Psoas muscle (tissue), 8 donors: Measurements from ENCODE around the gene PRKCI. TPM values are rescaled to one million over a fixed set of nuclear protein-coding genes. Genes with fewer than 3 reads are reported as not detected.

Source experiments
- ATAC-seq, 4 donors: fragments of 200-7000 bp; cut with Tn5 transposase; one replicate each; pipeline ENCODE4 v1.9.1; 2020; ENCODE audit warnings: moderate library complexity in 3 of 4, mild to moderate bottlenecking in 2 of 4
- DNase-seq, 2 donors: peaks; one replicate each; pipeline ENCODE4 v3.0.0-alpha.2; 2020
- H3K27ac ChIP-seq: fragments of 200-600 bp; one replicate; pipeline ENCODE4 v1.8.0; 2022
- H3K27me3 ChIP-seq, 3 donors: fragments of 200-600 bp in 1 of 3; one replicate each; pipeline versions ENCODE4 v1.6.1 to v1.8.0; 2013 to 2022; ENCODE audit warnings: low read length in 2 of 3, mild to moderate bottlenecking in 2 of 3, moderate library complexity in 1 of 3; ENCODE audit not compliant: insufficient read depth in 3 of 3
- H3K36me3 ChIP-seq, 2 donors: fragments of 200-600 bp in 1 of 2; one replicate each; pipeline versions ENCODE4 v1.6.1 to v1.8.0; 2013 to 2022; ENCODE audit warnings: low read depth in 1 of 2, mild to moderate bottlenecking in 1 of 2, moderate library complexity in 1 of 2; ENCODE audit not compliant: insufficient read depth in 1 of 2
- H3K4me1 ChIP-seq: fragments of 200-600 bp; one replicate; pipeline ENCODE4 v1.8.0; 2022
- H3K4me3 ChIP-seq: fragments of 200-600 bp; one replicate; pipeline ENCODE4 v1.8.0; 2022; ENCODE audit warnings: mild to moderate bottlenecking
- H3K9me3 ChIP-seq: fragments of 200-600 bp; one replicate; pipeline ENCODE4 v1.8.0; 2022
- WGBS, 3 donors: extraction: QIAGEN DNeasy Blood & Tissue Kit; methylation state at CpG; one replicate each; pipeline versions ENCODE4 v1.1.6 to v1.1.7; 2013; 5-methylcytosine and 5-hydroxymethylcytosine counted together
- intact Hi-C, 2 donors: fragments of 100-400 bp; cut with DNase I; formaldehyde crosslinking; loops; one replicate each; pipeline versions ENCODE4 v1.11.0 to v1.14.2; 2022
- polyA plus RNA-seq, 3 donors: library from polyadenylated mRNA; stranded (reverse); fragments of 200-250 nt; gene quantifications; one replicate each; pipeline ENCODE4 v1.2.3, GENCODE V29; 2013
- total RNA-seq, 4 donors: library from RNA; stranded (reverse); fragmentation: NEBNext Ultra II Directional in 2 of 4; extraction: Animal tissue kit (Norgen Biotek cat#: 25700) in 2 of 4; gene quantifications; one replicate each; pipeline versions ENCODE4 v1.2.1 to v1.2.4, GENCODE V29; 2021 to 2023
- TF ChIP-seq, protein P1 (sequence below): fragments of 200-600 bp; IDR thresholded peaks from one replicate; pipeline ENCODE4 v1.8.0; 2022; ENCODE audit warnings: antibody characterized with exemption
- donor health status: healthy with polysubstance abuse.
- donor health status: DM: no; HTN: no; CAD: no; lungs with moderate emphysema.
- donor health status: Bipolar disorder and iron deficiency.
- donor health status: healthy.
- donor health status: DM: yes; HTN: yes; CAD: no.
- donor health status: DM: no; HTN: no; CAD: no.
- donor health status: DM: no; HTN: no; CAD: no.
- donor health status: DM: yes; HTN: yes; CAD: no.

Gene PRKCI
- total and polyA plus RNA-seq, 7 donors = 7.3 to 19.8 (median 14.2) TPM

DNA sequence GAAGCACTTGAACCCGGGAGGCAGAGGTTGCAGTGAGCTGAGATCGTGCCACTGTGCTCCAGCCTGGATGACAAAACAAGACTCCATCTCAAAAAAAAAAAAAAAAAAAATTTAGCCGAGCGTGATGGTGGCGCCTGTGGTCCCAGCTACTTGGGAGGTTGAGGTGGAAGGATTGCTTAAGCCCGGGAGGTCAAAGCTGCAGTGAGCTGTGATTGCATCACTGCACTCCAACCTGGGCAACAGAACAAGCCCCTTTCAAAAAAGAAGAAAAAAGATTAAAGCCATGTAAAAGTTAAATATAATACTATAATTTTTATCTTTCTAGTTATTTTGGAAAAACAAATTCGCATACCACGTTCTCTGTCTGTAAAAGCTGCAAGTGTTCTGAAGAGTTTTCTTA lies 73.4 kb downstream of the PRKCI start:
- Histone ChIP-seq H3K27me3 (no peaks in the 10 kb centered on the region), H3K4me1 (no peaks in the 10 kb centered on the region), H3K36me3 (peaks cover 0 to 73% of the 10 kb centered on the region in 2 donors), H3K27ac (no peak overlapping the region), H3K4me3 (no peak overlapping the region), H3K9me3 (no peaks in the 10 kb centered on the region)
- TF ChIP-seq, protein P1, sequence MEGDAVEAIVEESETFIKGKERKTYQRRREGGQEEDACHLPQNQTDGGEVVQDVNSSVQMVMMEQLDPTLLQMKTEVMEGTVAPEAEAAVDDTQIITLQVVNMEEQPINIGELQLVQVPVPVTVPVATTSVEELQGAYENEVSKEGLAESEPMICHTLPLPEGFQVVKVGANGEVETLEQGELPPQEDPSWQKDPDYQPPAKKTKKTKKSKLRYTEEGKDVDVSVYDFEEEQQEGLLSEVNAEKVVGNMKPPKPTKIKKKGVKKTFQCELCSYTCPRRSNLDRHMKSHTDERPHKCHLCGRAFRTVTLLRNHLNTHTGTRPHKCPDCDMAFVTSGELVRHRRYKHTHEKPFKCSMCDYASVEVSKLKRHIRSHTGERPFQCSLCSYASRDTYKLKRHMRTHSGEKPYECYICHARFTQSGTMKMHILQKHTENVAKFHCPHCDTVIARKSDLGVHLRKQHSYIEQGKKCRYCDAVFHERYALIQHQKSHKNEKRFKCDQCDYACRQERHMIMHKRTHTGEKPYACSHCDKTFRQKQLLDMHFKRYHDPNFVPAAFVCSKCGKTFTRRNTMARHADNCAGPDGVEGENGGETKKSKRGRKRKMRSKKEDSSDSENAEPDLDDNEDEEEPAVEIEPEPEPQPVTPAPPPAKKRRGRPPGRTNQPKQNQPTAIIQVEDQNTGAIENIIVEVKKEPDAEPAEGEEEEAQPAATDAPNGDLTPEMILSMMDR = no peak
- ATAC-seq (no peak), DNase-seq (no peak)
- intact Hi-C loops = no loop called here
- WGBS, 3 donors = 90 to 94% (median 92%) methylated on average over 8 of the region's 8 CpGs

DNA sequence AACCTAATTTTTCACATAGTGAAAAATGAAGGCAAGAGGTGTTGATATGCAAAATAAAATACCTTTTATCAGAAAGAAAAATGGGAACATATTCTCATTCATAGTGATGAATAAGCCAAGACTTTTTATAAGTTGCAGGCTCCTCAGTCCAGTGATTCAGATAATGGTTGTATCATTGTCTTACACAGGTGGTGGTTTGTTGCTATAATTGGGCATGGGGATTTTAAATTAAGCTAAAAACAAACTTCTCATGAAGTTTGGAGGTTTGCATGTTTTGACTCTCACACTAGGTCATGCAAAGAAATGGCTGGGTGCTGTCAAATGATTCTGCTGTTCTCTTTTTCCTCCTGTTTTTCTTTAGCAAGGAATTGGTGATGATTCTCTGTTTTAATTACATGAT lies 74.5 kb downstream of the PRKCI start:
- H3K27ac ChIP-seq = no peak overlapping the region
- no peak for ATAC-seq
- DNase-seq = no peak
- TF ChIP-seq, protein P1 = no peak
- peaks cover 4 to 71% of the 10 kb centered on the region in 2 donors for H3K36me3 ChIP-seq
- intact Hi-C loops = no loop called here
- no peak overlapping the region for H3K4me3 ChIP-seq
- H3K9me3 ChIP-seq = no peaks in the 10 kb centered on the region
- H3K4me1 ChIP-seq = no peaks in the 10 kb centered on the region
- H3K27me3 ChIP-seq = no peaks in the 10 kb centered on the region

DNA sequence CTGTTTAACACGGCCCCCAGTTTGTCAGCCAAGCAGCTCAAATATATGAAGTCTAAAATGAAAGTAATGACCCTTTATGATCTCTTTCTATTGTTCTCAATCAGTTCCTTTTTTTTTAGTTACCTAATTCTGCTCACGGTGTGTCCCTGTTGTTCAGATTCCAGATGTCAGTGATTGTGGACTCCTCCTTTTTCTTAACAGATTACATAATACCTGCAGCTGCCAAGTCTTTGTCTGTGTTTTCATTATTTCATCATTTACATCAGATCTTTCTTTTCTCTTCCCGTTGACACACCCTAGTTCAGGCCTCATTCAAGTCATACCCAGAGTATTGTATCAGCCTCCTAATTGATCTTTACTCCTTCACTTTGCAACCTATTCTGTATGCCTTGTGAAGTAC lies 79.2 kb downstream of the PRKCI start:
- H3K36me3 ChIP-seq = peaks cover 7 to 66% of the 10 kb centered on the region in 2 donors
- ATAC-seq = no peak
- 44 to 58% (median 53%) methylated on average over 3 of the region's 3 CpGs for WGBS, 3 donors

DNA sequence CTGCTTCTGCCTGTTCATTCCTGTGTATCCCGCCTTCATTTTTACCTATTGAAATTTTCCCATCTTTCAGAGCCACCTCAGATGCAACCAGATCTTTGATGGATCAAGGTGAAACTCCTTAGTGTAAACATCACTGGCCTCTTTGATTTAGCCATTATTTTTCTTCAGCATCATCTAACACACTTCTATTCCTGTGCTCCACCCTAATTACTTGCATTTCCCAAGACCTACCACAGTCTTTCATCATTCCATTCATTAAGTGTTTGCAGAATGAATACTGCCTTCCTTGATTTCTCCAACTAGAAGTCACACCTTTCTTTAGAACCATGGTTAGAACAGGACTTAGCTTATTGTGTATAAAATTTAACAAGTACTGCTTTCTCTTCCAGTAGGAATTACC lies 79.8 kb downstream of the PRKCI start:
- ATAC-seq (no peak), DNase-seq (no peak)
- Histone ChIP-seq H3K27ac (no peak overlapping the region), H3K4me1 (no peaks in the 10 kb centered on the region), H3K36me3 (peaks cover 7 to 63% of the 10 kb centered on the region in 2 donors), H3K27me3 (no peaks in the 10 kb centered on the region), H3K4me3 (no peak overlapping the region), H3K9me3 (no peaks in the 10 kb centered on the region)
- WGBS, 3 donors = 97 to 100% (median 98%) methylated on average over 1 of the region's 1 CpG
- TF ChIP-seq, protein P1 = no peak
- intact Hi-C loops = no loop called here

More for the DNA sequence above, 79.2 kb downstream of the PRKCI start:
- H3K4me3 ChIP-seq = no peak overlapping the region
- H3K27me3 ChIP-seq = no peaks in the 10 kb centered on the region
- TF ChIP-seq, protein P1 = no peak
- H3K9me3 ChIP-seq = no peaks in the 10 kb centered on the region
- DNase-seq = no peak
- no peaks in the 10 kb centered on the region for H3K4me1 ChIP-seq
- no peak overlapping the region for H3K27ac ChIP-seq
- intact Hi-C loops = no loop called here

DNA sequence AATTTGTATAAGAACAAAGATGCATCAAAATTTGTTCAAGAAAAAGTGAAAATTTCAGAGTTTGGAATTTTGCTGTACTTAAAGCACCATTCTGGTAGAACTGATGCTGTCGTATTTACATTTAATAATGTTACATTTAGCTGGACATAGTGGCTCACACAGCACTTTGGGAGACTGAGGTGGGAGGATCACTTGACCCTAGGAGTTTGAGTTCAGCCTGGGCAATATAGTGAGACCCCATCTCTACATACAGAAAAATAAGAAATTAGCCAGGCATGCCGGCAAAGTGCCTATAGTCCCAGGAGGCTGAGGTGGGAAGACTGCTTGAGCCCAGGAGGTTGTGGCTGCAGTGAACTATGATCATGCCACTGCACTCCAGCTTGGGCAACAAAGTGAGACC lies 83.8 kb downstream of the PRKCI start:
- TF ChIP-seq, protein P1 = no peak
- Histone ChIP-seq H3K4me3 (no peak overlapping the region), H3K27me3 (no peaks in the 10 kb centered on the region), H3K27ac (no peak overlapping the region), H3K36me3 (peaks cover 7 to 29% of the 10 kb centered on the region in 2 donors), H3K9me3 (no peaks in the 10 kb centered on the region), H3K4me1 (no peaks in the 10 kb centered on the region)
- DNase-seq (no peak), ATAC-seq (no peak)
- intact Hi-C loops = no loop called here
- WGBS, 3 donors = 84 to 88% (median 85%) methylated on average over 2 of the region's 2 CpGs
